HG02943 (cell line): Measurements from ENCODE around the gene MRPS6.

Experiments used
- ATAC-seq: cut with Tn5 transposase; IDR thresholded peaks from one replicate; pipeline ENCODE4 v1.9.1; 2021; ENCODE audit warnings: mild to moderate bottlenecking, low read depth, moderate library complexity; ENCODE audit not compliant: unreplicated experiment

MRPS6 gene

GRCh38 chr21:34129901-34130715, 56.7 kb downstream of the MRPS6 start:
- ATAC-seq = no peak

- no peak for ATAC-seq
Observed at GRCh38 chr21:34130716-34130985, 57.3 kb downstream of the MRPS6 start.

- ATAC-seq = no peak
Observed at GRCh38 chr21:34131586-34131985, 58.2 kb downstream of the MRPS6 start.

- no peak for ATAC-seq
Observed at GRCh38 chr21:34132202-34132601, 58.8 kb downstream of the MRPS6 start.

- ATAC-seq = no peak
Observed at GRCh38 chr21:34132926-34133325, 59.5 kb downstream of the MRPS6 start.

- ATAC-seq = no peak
Observed at GRCh38 chr21:34133392-34133791, 60.0 kb downstream of the MRPS6 start.

- no peak for ATAC-seq
Observed at GRCh38 chr21:34133802-34134201, 60.4 kb downstream of the MRPS6 start.

GRCh38 chr21:34135330-34135729, 62.0 kb downstream of the MRPS6 start:
- no peak for ATAC-seq

- no peak for ATAC-seq
Observed at GRCh38 chr21:34141373-34141772, 68.0 kb downstream of the MRPS6 start.

GRCh38 chr21:34143685-34144182, 70.4 kb downstream of the MRPS6 start:
- ATAC-seq = no peak

- no peak for ATAC-seq
Observed at GRCh38 chr21:34144224-34144623, 70.8 kb downstream of the MRPS6 start.

- no peak for ATAC-seq
Observed at GRCh38 chr21:34147792-34148418, 74.5 kb downstream of the MRPS6 start.

GRCh38 chr21:34148419-34148804, 75.0 kb downstream of the MRPS6 start:
- ATAC-seq = no peak

- no peak for ATAC-seq
Observed at GRCh38 chr21:34148826-34149558, 75.6 kb downstream of the MRPS6 start.

GRCh38 chr21:34152500-34152899, 79.1 kb downstream of the MRPS6 start:
- ATAC-seq = no peak

GRCh38 chr21:34154878-34155277, 81.5 kb downstream of the MRPS6 start:
- no peak for ATAC-seq

- no peak for ATAC-seq
Observed at GRCh38 chr21:34156957-34157356, 83.6 kb downstream of the MRPS6 start.

- no peak for ATAC-seq
Observed at GRCh38 chr21:34157521-34157920, 84.1 kb downstream of the MRPS6 start.

GRCh38 chr21:34158866-34159835, 85.8 kb downstream of the MRPS6 start:
- ATAC-seq = no peak

GRCh38 chr21:34166468-34166867, 93.1 kb downstream of the MRPS6 start:
- no peak for ATAC-seq
